GM23338 (cell line): ENCODE measurements around the gene TBC1D5. TPM values are rescaled to one million over a fixed set of nuclear protein-coding genes. Genes with fewer than 3 reads are reported as not detected.

Source experiments
- ATAC-seq: fragments of 200-7000 bp; cut with Tn5 transposase; 3 replicates; pipeline ENCODE4 v1.9.1; 2020
- DNase-seq: peaks from one replicate; pipeline ENCODE4 v3.0.0-alpha.2; 2015; ENCODE audit warnings: low spot score
- H2AFZ ChIP-seq: fragments of 200-600 bp; sonication (generic); 2 replicates; pipeline ENCODE4 v1.8.0; 2016; ENCODE audit warnings: antibody characterized with exemption, mild to moderate bottlenecking, moderate library complexity
- H3F3A ChIP-seq: fragments of 200-600 bp; sonication (generic); replicated peaks from 2 replicates; pipeline ENCODE4 v1.8.0; 2017; ENCODE audit warnings: antibody characterized with exemption, mixed run types, low read depth
- H3K27ac ChIP-seq: fragments of 200-600 bp; sonication (generic); 2 replicates; pipeline ENCODE4 v1.6.1; 2016; ENCODE audit warnings: low read depth
- H3K27me3 ChIP-seq: fragments of 200-600 bp; sonication (generic); 2 replicates; pipeline ENCODE4 v1.8.0; 2016; ENCODE audit warnings: mild to moderate bottlenecking, mixed run types, moderate library complexity; ENCODE audit not compliant: insufficient read depth
- H3K36me3 ChIP-seq: fragments of 200-600 bp; sonication (generic); 2 replicates; pipeline ENCODE4 v1.8.0; 2016; ENCODE audit warnings: mild to moderate bottlenecking; ENCODE audit not compliant: insufficient read depth
- H3K4me1 ChIP-seq: fragments of 200-600 bp; sonication (generic); 2 replicates; pipeline ENCODE4 v1.8.0; 2016; ENCODE audit warnings: mild to moderate bottlenecking, moderate library complexity; ENCODE audit not compliant: insufficient read depth
- H3K4me2 ChIP-seq: fragments of 200-600 bp; sonication (generic); 2 replicates; pipeline ENCODE4 v1.7.1; 2017; ENCODE audit warnings: mixed run types
- H3K4me3 ChIP-seq: fragments of 200-600 bp; sonication (generic); 2 replicates; pipeline ENCODE4 v1.6.1; 2016; ENCODE audit warnings: mixed run types
- H3K79me2 ChIP-seq: fragments of 200-600 bp; sonication (generic); replicated peaks from 2 replicates; pipeline ENCODE4 v1.8.0; 2017; ENCODE audit warnings: mild to moderate bottlenecking; ENCODE audit not compliant: insufficient read depth
- H3K9me2 ChIP-seq: fragments of 200-600 bp; sonication (generic); 2 replicates; pipeline ENCODE4 v1.8.0; 2017; ENCODE audit not compliant: insufficient read depth
- H4K20me1 ChIP-seq: fragments of 200-600 bp; sonication (generic); replicated peaks from 2 replicates; pipeline ENCODE4 v1.8.0; 2017; ENCODE audit warnings: mild to moderate bottlenecking; ENCODE audit not compliant: insufficient read depth
- H3K27ac Mint-ChIP-seq: 2 replicates; pipeline ENCODE4 v1.8.0; 2020; ENCODE audit warnings: inconsistent platforms, mild to moderate bottlenecking, moderate library complexity, mixed read lengths
- H3K27me3 Mint-ChIP-seq: 3 replicates; pipeline ENCODE4 v1.8.0; 2022; ENCODE audit warnings: low read depth, mild to moderate bottlenecking, moderate library complexity, mixed read lengths, inconsistent platforms; ENCODE audit not compliant: insufficient read depth, poor library complexity
- H3K36me3 Mint-ChIP-seq: 3 replicates; pipeline ENCODE4 v1.8.0; 2021; ENCODE audit warnings: low read depth, mild to moderate bottlenecking, inconsistent platforms, moderate library complexity, mixed read lengths
- H3K4me1 Mint-ChIP-seq: 3 replicates; pipeline ENCODE4 v1.8.0; 2020; ENCODE audit warnings: mild to moderate bottlenecking, inconsistent platforms, mixed read lengths
- H3K4me3 Mint-ChIP-seq: 3 replicates; pipeline ENCODE4 v1.8.0; 2021; ENCODE audit warnings: moderate library complexity, mild to moderate bottlenecking, inconsistent platforms, mixed read lengths
- H3K9me3 Mint-ChIP-seq: 3 replicates; pipeline ENCODE4 v1.8.0; 2020; ENCODE audit warnings: moderate library complexity, mild to moderate bottlenecking, inconsistent platforms, mixed read lengths
- CREB1 ChIP-seq: fragments of 250-450 bp; sonication (Bioruptor Pico); IDR thresholded peaks from 2 replicates; pipeline ENCODE4 v1.5.0; 2020; ENCODE audit warnings: low read depth, mild to moderate bottlenecking, moderate library complexity
- CTCF ChIP-seq, 2 experiments: fragments of 200-600 bp in 1 of 2; sonication (generic) in 1 of 2; conservative IDR thresholded peaks; 2 replicates each; pipeline versions ENCODE4 v1.5.1 to v1.6.1; 2016 to 2017; ENCODE audit warnings: antibody characterized with exemption in 2 of 2, low read depth in 2 of 2, mild to moderate bottlenecking in 2 of 2, moderate library complexity in 1 of 2
- ETS1 ChIP-seq: IDR thresholded peaks from 2 replicates; pipeline ENCODE4 v1.6.1; 2016; ENCODE audit warnings: antibody characterized with exemption
- EZH2 ChIP-seq: fragments of 200-600 bp; sonication (generic); IDR thresholded peaks from one replicate; pipeline ENCODE4 v1.8.0; 2017; ENCODE audit warnings: antibody characterized with exemption, mild to moderate bottlenecking, low read depth; ENCODE audit not compliant: unreplicated experiment
- EZH2phosphoT487 ChIP-seq: fragments of 200-600 bp; sonication (generic); IDR thresholded peaks from one replicate; pipeline ENCODE4 v1.8.1; 2018; ENCODE audit warnings: antibody characterized with exemption; ENCODE audit not compliant: unreplicated experiment
- JUNB ChIP-seq: IDR thresholded peaks from one replicate; pipeline ENCODE4 v1.6.1; 2016; ENCODE audit warnings: antibody characterized with exemption; ENCODE audit not compliant: unreplicated experiment
- NANOG ChIP-seq: IDR thresholded peaks from 2 replicates; pipeline ENCODE4 v1.6.1; 2016; ENCODE audit warnings: antibody characterized with exemption, borderline replicate concordance
- POLR2AphosphoS5 ChIP-seq: IDR thresholded peaks from 2 replicates; pipeline ENCODE4 v1.6.1; 2016; ENCODE audit warnings: antibody characterized with exemption, low read depth
- REST ChIP-seq: IDR thresholded peaks from one replicate; pipeline ENCODE4 v1.6.1; 2018; ENCODE audit warnings: antibody characterized with exemption; ENCODE audit not compliant: unreplicated experiment
- STAT1 ChIP-seq: IDR thresholded peaks from one replicate; pipeline ENCODE4 v1.6.1; 2016; ENCODE audit warnings: antibody characterized with exemption; ENCODE audit not compliant: unreplicated experiment
- ZNF114 ChIP-seq: fragments of 250-450 bp; sonication (Bioruptor Pico); IDR thresholded peaks from 2 replicates; pipeline ENCODE4 v1.5.0; 2020; ENCODE audit warnings: mild to moderate bottlenecking, moderate library complexity
- ZNF331 ChIP-seq: fragments of 250-450 bp; sonication (Bioruptor Pico); IDR thresholded peaks from 2 replicates; pipeline ENCODE4 v1.5.0; 2020; ENCODE audit warnings: low read depth, mild to moderate bottlenecking, moderate library complexity
- ZNF462 ChIP-seq: fragments of 250-450 bp; sonication (Bioruptor Pico); IDR thresholded peaks from 2 replicates; pipeline ENCODE4 v1.5.0; 2020; ENCODE audit warnings: mild to moderate bottlenecking, moderate library complexity
- polyA plus RNA-seq: library from polyadenylated mRNA; unstranded; fragments of >200 nt; fragmentation: Nextera tagmentation; extraction: Ambion mirVana; gene quantifications from 2 replicates; pipeline ENCODE4 v1.2.1, GENCODE V29; 2016
- total RNA-seq: library from RNA; depleted of rRNA; stranded (reverse); fragments of >200 nt; shearing (Covaris generic); gene quantifications from 2 replicates; pipeline ENCODE4 v1.2.3, GENCODE V29; 2014

Gene TBC1D5
- total and polyA plus RNA-seq, 2 experiments from 2014 or later = 21.8 to 48.1 TPM

- H3K27ac ChIP-seq = no peak overlapping the region
- peaks cover 19% of the 10 kb centered on the region for H3K4me1 Mint-ChIP-seq
- H4K20me1 ChIP-seq = no peaks in the 10 kb centered on the region
- H3K4me3 ChIP-seq = no peak overlapping the region
- H3K9me3 Mint-ChIP-seq = no peaks in the 10 kb centered on the region
- H3K36me3 ChIP-seq = no peaks in the 10 kb centered on the region
- no peaks in the 10 kb centered on the region for H3K27me3 ChIP-seq
- H3K9me2 ChIP-seq = 0 out of 2 replicates have a peak, but pooled peaks cover 6% of the 10 kb centered on the region
- no peak overlapping the region for H3K4me2 ChIP-seq
- peaks cover 6% of the 10 kb centered on the region; the same call in 1 of the 2 replicates for H3K79me2 ChIP-seq
- ATAC-seq (no peak), DNase-seq (no peak)
- H3K36me3 Mint-ChIP-seq = no peaks in the 10 kb centered on the region; the same call in 2 of the 3 replicates
- H3K4me3 Mint-ChIP-seq = no peak overlapping the region
- H3K4me1 ChIP-seq = peaks cover 12% of the 10 kb centered on the region; the same call in 1 of the 2 replicates
- H3K27ac Mint-ChIP-seq = peak overlapping the region; percentile 54; the same call in 1 of the 2 replicates
- H2AFZ ChIP-seq = no peak overlapping the region
- H3K27me3 Mint-ChIP-seq = no peaks in the 10 kb centered on the region
- TF ChIP-seq REST (no peak), EZH2 (no peak), ETS1 (no peak), STAT1 (no peak), NANOG (no peak), ZNF114 (CRISPR knock-in tag) (no peak), CTCF (conservative IDR thresholded peaks at IDR 0.05; ENCODE audit: low read depth in 2 of 2) (no peak), JUNB (no peak), ZNF331 (CRISPR knock-in tag) (no peak), CREB1 (CRISPR knock-in tag) (no peak), EZH2phosphoT487 (no peak), POLR2AphosphoS5 (no peak), ZNF462 (CRISPR knock-in tag) (no peak)
- H3F3A ChIP-seq = no peaks in the 10 kb centered on the region
Observed at GRCh38 chr3:17605934-17606333, 136.5 kb downstream of the TBC1D5 start.
